AG09309 (cell line): Measurements from ENCODE around the gene STK17A.
"Not testable (repeated sequence)": the region's sequence is repeated elsewhere in the genome, so short reads cannot be mapped to it uniquely, and the experiment has no call there.

ENCODE experiments used
- DNase-seq: peaks from one replicate; pipeline ENCODE4 v3.0.0-alpha.2; 2010; ENCODE audit warnings: low read depth
- H3K4me3 ChIP-seq: 2 replicates; pipeline ENCODE4 v1.5.1; 2011; ENCODE audit warnings: mild to moderate bottlenecking, low read depth, low read length, moderate library complexity; ENCODE audit not compliant: control insufficient read depth
- TF ChIP-seq, protein P1 (sequence below): IDR thresholded peaks from 2 replicates; pipeline ENCODE4 v1.5.1; 2011; ENCODE audit warnings: mild to moderate bottlenecking, low read depth, low read length, inconsistent platforms; ENCODE audit not compliant: insufficient read depth, control insufficient read depth; ENCODE audit errors: missing control alignments

STK17A gene

GRCh38 chr7:43576241-43576640, 6.7 kb upstream of the STK17A start:
- no peak overlapping the region for H3K4me3 ChIP-seq
- TF ChIP-seq, protein P1, sequence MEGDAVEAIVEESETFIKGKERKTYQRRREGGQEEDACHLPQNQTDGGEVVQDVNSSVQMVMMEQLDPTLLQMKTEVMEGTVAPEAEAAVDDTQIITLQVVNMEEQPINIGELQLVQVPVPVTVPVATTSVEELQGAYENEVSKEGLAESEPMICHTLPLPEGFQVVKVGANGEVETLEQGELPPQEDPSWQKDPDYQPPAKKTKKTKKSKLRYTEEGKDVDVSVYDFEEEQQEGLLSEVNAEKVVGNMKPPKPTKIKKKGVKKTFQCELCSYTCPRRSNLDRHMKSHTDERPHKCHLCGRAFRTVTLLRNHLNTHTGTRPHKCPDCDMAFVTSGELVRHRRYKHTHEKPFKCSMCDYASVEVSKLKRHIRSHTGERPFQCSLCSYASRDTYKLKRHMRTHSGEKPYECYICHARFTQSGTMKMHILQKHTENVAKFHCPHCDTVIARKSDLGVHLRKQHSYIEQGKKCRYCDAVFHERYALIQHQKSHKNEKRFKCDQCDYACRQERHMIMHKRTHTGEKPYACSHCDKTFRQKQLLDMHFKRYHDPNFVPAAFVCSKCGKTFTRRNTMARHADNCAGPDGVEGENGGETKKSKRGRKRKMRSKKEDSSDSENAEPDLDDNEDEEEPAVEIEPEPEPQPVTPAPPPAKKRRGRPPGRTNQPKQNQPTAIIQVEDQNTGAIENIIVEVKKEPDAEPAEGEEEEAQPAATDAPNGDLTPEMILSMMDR, result no peak
- no peak for DNase-seq

GRCh38 chr7:43577485-43577951, 5.4 kb upstream of the STK17A start:
- TF ChIP-seq, protein P1, result no peak
- no peak for DNase-seq
- no peak overlapping the region for H3K4me3 ChIP-seq

DNA sequence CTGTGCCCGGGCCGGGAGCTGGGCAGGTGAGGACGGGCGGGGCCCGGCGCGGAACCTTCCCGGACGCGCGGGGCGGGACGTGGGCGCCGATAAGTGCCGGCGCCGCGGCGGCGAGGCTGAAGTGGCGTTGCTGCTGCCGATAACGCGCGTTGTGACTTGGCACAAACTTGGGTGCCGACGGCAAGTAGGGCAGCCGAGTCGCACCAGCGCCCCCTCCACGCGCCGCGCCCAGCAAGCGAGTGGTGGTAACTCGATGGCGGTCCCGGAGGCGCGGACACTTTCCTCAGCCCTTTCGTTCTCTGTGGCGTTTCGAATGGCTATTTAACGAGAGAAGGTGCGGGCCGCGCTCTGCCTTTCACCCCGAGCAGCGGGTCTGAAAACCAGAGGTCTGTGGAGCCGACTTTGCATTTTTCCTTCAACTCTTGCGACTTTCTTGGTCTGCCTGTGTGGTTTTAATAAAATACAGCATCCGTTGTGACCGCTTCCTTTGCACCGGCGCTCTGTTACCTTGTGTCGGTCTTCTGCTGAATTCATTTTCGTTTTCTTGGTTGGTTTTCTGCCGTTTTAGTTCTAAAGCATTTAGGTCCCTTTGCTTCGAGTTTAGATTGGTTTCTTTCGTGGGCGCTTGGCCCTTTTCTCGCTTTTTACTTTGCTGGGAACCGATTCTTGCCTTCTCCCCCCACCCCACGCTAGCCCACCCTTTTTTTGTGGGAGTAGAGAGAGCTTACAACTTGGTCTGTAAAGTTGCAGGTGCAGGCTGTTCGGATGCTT, 701 bp downstream of the STK17A start:
- TF ChIP-seq, protein P1, result peak; percentile 30
- no peak for DNase-seq
- peak overlapping the region; percentile 77 for H3K4me3 ChIP-seq

DNA sequence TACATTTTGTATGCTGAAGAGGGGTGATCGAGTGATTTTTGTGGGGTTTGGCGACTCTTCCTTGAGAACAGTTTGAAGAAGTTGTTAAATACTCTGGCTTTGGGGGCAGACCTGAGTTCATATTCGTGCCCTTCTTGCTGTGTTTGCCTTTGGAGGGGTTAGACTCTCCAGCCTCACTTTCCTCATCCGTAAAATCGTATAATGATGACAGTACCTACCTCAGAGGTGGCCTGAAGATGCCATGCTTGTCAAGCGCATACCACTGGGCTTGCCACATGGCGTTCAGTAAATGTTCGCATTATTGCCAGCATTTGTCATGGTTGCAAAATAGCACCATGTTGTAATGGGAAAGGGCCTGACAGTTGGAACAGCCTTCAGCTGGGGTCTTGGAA, 1.3 kb downstream of the STK17A start:
- TF ChIP-seq, protein P1, result no peak
- H3K4me3 ChIP-seq, result peak overlapping the region; percentile 77
- DNase-seq, result peak; percentile 61

DNA sequence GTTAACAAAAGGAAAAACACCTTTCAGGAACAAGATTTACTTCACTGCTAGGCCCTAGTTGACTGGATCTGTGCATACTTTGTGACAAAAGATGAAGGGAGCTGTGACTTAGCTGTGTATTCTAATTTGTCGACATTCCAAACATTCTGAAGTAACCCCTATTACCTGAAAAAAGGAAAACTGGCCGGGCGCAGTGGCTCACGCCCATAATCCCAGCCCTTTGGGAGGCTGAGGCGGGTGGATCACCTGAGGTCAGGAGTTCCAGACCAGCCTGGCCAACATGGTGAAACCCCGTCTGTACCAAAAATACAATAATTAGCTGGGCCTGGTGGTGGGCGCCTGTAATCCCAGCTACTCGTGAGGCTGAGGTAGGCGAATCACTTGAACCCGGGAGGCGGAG, 1.8 kb downstream of the STK17A start:
- H3K4me3 ChIP-seq, result peak overlapping the region; percentile 77
- not testable (repeated sequence) for DNase-seq

GRCh38 chr7:43585562-43585961, 2.7 kb downstream of the STK17A start:
- TF ChIP-seq, protein P1, result no peak
- peak; percentile 74 for DNase-seq
- H3K4me3 ChIP-seq, result no peak overlapping the region

- no peak overlapping the region for H3K4me3 ChIP-seq
- TF ChIP-seq, protein P1, result no peak
- DNase-seq, result no peak
These were observed 3.5 kb downstream of the STK17A start for GRCh38 chr7:43586251-43586900.
